Endothelial cell of umbilical vein (primary cell): Measurements from ENCODE around the gene DRAP1.

ENCODE experiments used
- CTCF ChIP-seq, 2 donors: IDR thresholded peaks; 1 replicate in 1 of 2; 2 replicates in 1 of 2; pipeline ENCODE4 v1.5.1; 2011; ENCODE audit warnings: low read length in 2 of 2, mild to moderate bottlenecking in 2 of 2, moderate library complexity in 2 of 2, control low read depth in 1 of 2, inconsistent platforms in 1 of 2, low read depth in 1 of 2; ENCODE audit not compliant: insufficient read depth in 1 of 2; ENCODE audit errors: extremely low read depth in 1 of 2
- EZH2 ChIP-seq: IDR thresholded peaks from 2 replicates; pipeline ENCODE4 v1.6.1; 2012; ENCODE audit warnings: borderline replicate concordance, low read depth, mild to moderate bottlenecking, moderate library complexity, low read length, inconsistent platforms; ENCODE audit not compliant: severe bottlenecking
- FOS ChIP-seq: IDR thresholded peaks from 2 replicates; pipeline ENCODE4 v1.6.1; 2011; ENCODE audit warnings: mild to moderate bottlenecking, low read length, moderate library complexity, borderline replicate concordance; ENCODE audit not compliant: insufficient read depth
- GATA2 ChIP-seq: IDR thresholded peaks from 2 replicates; pipeline ENCODE4 v1.7.0; 2011; ENCODE audit warnings: low read depth, mild to moderate bottlenecking, moderate library complexity, mixed read lengths, low read length; ENCODE audit not compliant: insufficient read length, insufficient read depth
- JUN ChIP-seq: IDR thresholded peaks from 2 replicates; pipeline ENCODE4 v1.6.1; 2011; ENCODE audit warnings: borderline replicate concordance, low read depth; ENCODE audit not compliant: insufficient read length, insufficient read depth
- MAX ChIP-seq: IDR thresholded peaks from 2 replicates; pipeline ENCODE4 v1.6.1; 2011; ENCODE audit not compliant: insufficient read depth, insufficient read length
- MYC ChIP-seq: IDR thresholded peaks from one replicate; pipeline ENCODE4 v1.6.1; 2011; ENCODE audit warnings: mild to moderate bottlenecking, low read depth, low read length
- POLR2A ChIP-seq: IDR thresholded peaks from 2 replicates; pipeline ENCODE4 v1.6.1; 2012; ENCODE audit warnings: low read depth, mild to moderate bottlenecking, control low read depth, low read length
- POLR2AphosphoS5 ChIP-seq: IDR thresholded peaks from 2 replicates; pipeline ENCODE4 v1.6.1; 2012; ENCODE audit warnings: low read depth, mild to moderate bottlenecking, control low read depth, low read length, moderate library complexity; ENCODE audit not compliant: insufficient read depth

- no peak for TF ChIP-seq CTCF (IDR thresholded peaks at IDR 0.05; ENCODE audit: extremely low read depth in 1 of 2, insufficient read depth in 1 of 2, low read depth in 1 of 2, low read length in 2 of 2)
- no peak for TF ChIP-seq MAX
- no peak for TF ChIP-seq EZH2
- TF ChIP-seq POLR2A: no peak
- no peak for TF ChIP-seq MYC
- no peak for TF ChIP-seq FOS
- no peak for TF ChIP-seq POLR2AphosphoS5
- no peak for TF ChIP-seq JUN
- TF ChIP-seq GATA2: no peak
Observed at GRCh38 chr11:65887723-65888162, 31.5 kb upstream of the DRAP1 start.
